ENCODE data around the gene CFAP53. TPM values are rescaled to one million over a fixed set of nuclear protein-coding genes. Genes with fewer than 3 reads are reported as not detected.

CFAP53 gene
- total RNA-seq, 1 donor from 2014 or later = 0.65 TPM

DNA sequence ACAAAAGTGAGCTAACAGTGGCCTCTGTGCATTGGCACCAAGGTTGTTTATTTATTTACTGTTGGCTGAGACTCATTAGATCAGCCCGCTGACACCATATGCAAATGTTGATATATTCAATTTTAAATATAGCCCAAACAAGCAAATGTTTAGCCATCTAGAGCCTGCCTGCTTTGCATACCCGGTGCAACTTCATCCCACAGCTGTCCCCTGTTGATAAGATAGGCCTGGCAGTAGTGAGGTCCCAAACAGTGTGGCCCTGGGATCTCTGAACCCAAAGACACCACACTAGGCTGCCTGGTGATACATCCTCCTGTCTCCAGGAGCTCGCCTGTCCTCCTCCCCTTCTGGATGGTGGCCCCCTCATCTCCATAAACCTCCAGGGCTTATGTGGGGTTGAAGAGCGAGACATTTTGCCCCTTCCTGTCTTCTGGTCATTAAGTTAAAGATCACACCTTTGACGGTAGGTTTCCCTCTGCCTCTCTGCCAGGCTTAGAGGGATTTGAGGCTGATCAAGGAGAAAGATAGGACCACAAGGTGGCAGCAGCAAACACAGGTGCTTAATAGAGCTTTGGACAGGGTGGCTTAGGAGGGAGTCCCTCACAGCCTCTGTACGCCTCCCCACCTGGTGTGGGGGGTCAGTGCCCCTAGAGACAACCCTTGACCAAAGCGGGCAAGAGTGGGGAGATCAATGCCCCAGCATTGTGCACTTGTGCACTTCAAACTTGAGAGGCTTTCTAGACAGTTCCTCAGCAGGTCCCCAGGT is 47.7 kb downstream of the CFAP53 start:
- H3K4me3 Mint-ChIP-seq = no peak overlapping the region
- no peaks in the 10 kb centered on the region for H3K4me1 Mint-ChIP-seq
- peaks cover 27% of the 10 kb centered on the region for H3K27me3 Mint-ChIP-seq (ENCODE audit: low read depth)
- H3K9me3 Mint-ChIP-seq = peaks cover 34% of the 10 kb centered on the region
- no peak for DNase-seq (ENCODE audit: low spot score in 2 of 2, unreplicated experiment in 2 of 2)
- TF ChIP-seq, protein P1, sequence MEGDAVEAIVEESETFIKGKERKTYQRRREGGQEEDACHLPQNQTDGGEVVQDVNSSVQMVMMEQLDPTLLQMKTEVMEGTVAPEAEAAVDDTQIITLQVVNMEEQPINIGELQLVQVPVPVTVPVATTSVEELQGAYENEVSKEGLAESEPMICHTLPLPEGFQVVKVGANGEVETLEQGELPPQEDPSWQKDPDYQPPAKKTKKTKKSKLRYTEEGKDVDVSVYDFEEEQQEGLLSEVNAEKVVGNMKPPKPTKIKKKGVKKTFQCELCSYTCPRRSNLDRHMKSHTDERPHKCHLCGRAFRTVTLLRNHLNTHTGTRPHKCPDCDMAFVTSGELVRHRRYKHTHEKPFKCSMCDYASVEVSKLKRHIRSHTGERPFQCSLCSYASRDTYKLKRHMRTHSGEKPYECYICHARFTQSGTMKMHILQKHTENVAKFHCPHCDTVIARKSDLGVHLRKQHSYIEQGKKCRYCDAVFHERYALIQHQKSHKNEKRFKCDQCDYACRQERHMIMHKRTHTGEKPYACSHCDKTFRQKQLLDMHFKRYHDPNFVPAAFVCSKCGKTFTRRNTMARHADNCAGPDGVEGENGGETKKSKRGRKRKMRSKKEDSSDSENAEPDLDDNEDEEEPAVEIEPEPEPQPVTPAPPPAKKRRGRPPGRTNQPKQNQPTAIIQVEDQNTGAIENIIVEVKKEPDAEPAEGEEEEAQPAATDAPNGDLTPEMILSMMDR (IDR thresholded peaks at IDR 0.05; ENCODE audit: unreplicated experiment) = no peak
- peaks cover 3% of the 10 kb centered on the region for H3K36me3 Mint-ChIP-seq
- no peak overlapping the region for H3K27ac Mint-ChIP-seq

DNA sequence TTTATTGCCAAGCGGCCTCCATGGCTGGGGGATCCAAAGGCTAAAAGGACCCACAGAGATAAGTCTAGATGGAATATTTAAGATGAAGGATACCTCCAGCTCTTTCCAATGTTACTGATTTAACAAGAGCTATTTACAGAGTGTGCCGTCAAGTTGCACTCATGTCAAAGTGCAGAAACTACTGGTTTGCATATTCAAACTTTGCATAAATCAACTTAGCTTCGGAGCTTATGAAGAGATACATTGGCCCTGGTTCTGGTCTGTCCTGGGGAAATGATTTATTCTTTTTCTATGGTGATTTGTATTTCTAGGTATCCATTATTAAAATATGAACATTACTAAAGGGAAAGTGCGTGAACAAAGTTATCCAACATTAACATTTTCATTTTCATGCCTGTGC is 57.0 kb downstream of the CFAP53 start:
- no peak for DNase-seq (ENCODE audit: low spot score in 2 of 2, unreplicated experiment in 2 of 2)
- Mint-ChIP-seq H3K4me3 (no peak overlapping the region), H3K27ac (no peak overlapping the region), H3K27me3 (ENCODE audit: low read depth) (peaks cover 17% of the 10 kb centered on the region), H3K9me3 (no peaks in the 10 kb centered on the region), H3K4me1 (peaks cover 2% of the 10 kb centered on the region), H3K36me3 (no peaks in the 10 kb centered on the region)
- TF ChIP-seq, protein P1 (IDR thresholded peaks at IDR 0.05; ENCODE audit: unreplicated experiment) = no peak

DNA sequence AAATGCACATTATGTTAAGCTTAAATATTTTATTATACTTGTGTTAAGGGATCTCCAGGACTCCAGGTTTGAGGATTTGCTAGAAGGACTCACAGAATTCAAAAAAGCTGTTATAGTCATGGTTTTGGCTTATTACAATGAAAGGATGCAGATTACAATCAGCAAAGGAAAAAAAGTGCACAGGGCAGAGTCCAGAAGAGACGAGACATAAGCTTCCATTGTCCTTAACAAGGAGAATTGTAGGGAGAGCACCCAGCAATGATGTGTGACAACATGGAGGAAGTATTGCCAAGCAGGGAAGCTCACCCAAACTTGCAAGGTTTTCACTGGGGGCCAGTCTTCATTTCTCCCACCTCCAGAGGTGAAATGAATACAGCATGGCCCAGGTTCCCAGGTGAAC is 58.6 kb downstream of the CFAP53 start:
- Mint-ChIP-seq H3K36me3 (no peaks in the 10 kb centered on the region), H3K27ac (no peak overlapping the region), H3K4me3 (no peak overlapping the region), H3K9me3 (no peaks in the 10 kb centered on the region), H3K27me3 (ENCODE audit: low read depth) (peaks cover 22% of the 10 kb centered on the region), H3K4me1 (peaks cover 10% of the 10 kb centered on the region)
- no peak for DNase-seq (ENCODE audit: low spot score in 2 of 2, unreplicated experiment in 2 of 2)
- TF ChIP-seq, protein P1 (IDR thresholded peaks at IDR 0.05; ENCODE audit: unreplicated experiment) = no peak

DNA sequence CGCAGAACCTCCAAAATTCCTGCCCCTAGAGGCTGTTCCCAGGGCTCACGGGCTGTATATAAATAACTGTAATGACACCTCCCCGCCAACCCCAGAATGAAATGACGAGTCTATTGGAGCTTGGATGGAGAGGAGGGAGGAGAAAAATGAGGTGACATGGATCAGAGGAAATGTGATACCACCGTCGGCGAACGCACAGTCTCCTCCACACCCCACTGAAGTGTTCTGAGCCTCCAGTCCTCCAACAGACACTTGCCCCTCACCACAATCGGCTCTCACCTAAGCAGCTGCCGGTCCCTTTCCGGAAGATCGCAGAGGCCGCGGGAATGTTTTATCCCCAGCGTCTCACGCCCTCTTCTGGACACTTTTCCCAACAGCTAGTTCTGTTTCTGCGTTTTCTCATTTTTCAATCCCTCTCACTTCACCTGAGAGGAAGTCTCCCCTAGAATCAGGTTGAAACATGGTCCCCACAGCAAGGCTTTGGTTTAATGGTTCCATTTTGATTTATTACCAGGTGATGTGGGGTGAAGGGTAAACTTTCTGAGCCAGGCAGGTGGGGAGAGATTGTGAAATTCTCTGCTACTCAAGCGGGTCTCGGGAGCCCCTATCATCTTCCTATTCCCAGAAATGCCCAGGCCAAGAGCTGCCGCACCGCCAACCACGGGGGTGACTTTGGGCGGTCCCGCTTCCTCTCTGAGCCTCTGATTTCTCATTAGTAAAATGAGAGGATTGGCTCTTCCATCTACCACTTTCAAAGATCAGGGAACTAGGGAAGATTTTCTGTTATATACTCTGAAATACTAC is 62.3 kb downstream of the CFAP53 start:
- peaks cover 18% of the 10 kb centered on the region for H3K27me3 Mint-ChIP-seq (ENCODE audit: low read depth)
- peak overlapping the region; percentile 11 for H3K4me3 Mint-ChIP-seq
- H3K9me3 Mint-ChIP-seq = peaks cover 11% of the 10 kb centered on the region
- peaks cover 11% of the 10 kb centered on the region for H3K4me1 Mint-ChIP-seq
- TF ChIP-seq, protein P1 (IDR thresholded peaks at IDR 0.05; ENCODE audit: unreplicated experiment) = peak; percentile 56
- H3K27ac Mint-ChIP-seq = no peak overlapping the region
- no peaks in the 10 kb centered on the region for H3K36me3 Mint-ChIP-seq
- peak; percentile 47 to 70 for DNase-seq (ENCODE audit: low spot score in 2 of 2, unreplicated experiment in 2 of 2)

DNA sequence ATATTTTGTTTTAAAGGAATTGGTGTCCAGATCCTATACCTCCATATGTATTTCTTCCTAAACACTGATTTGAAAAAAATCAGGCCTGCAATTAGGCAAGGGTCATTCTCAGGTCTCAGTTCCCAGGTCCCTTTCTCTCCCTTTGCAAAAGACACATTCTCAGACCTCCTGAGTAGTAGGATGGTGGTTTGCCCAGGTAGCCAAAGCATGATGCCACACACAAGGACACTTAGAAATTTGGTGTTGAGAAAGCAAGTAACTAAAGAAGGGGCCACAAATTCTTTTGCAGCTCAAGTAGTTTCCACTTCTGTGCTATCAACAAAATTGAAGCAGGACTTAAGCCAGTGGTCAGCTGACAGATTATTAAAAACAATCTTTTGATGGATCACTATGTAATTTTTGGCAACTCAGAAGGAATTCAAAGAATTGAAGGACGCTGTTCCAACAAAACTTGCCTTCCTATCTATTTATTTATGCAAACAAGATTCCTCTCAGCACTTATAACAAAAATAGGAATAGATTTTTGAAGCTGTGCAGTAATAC is 64.7 kb downstream of the CFAP53 start:
- Mint-ChIP-seq H3K27me3 (ENCODE audit: low read depth) (peaks cover 33% of the 10 kb centered on the region), H3K9me3 (peaks cover 11% of the 10 kb centered on the region), H3K4me1 (peaks cover 12% of the 10 kb centered on the region), H3K36me3 (no peaks in the 10 kb centered on the region), H3K27ac (no peak overlapping the region), H3K4me3 (no peak overlapping the region)
- no peak for DNase-seq (ENCODE audit: low spot score in 2 of 2, unreplicated experiment in 2 of 2)
- TF ChIP-seq, protein P1 (IDR thresholded peaks at IDR 0.05; ENCODE audit: unreplicated experiment) = no peak

All from mesothelial cell of epicardium (in vitro differentiated cells).